ENCODE measurements around the gene GLRX3.
"Not testable (repeated sequence)": the region's sequence is repeated elsewhere in the genome, so short reads cannot be mapped to it uniquely, and the experiment has no call there.

GLRX3 gene

DNA sequence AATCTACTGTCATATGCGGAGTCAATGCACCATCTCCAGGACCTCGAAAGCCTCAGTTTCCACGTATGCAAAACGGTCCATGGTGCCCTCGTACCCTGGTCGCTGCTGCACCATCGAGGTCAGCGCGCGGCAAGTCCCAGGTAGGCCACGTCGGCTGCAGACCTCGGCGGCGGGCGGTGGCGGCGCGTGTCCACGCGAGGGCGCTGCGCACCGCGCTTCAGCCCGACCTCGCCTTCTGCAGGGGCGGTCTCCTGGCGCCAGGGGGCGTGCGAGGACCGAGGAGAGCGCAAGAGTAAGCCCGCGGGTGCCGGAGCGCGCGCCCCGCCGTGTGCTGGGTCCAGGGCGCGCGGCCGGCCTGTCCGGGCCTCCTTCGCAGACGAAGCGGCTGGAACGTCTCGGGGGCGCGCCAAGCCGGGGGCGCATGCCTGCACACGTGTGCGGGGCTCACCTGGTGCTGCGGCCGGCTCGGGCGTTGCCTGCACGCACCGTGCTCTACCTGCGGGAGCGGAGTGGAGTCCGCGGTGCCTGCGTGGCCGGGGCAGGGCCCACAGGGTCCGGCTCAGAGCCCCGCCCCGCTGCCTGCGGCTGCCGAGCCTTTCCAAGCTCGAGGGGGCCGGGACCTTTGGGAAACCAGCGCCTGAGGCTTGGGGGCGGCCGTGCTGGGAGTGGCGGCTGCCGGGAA lies 54.0 kb downstream of the GLRX3 start:
- peak; percentile 95 for DNase-seq

DNA sequence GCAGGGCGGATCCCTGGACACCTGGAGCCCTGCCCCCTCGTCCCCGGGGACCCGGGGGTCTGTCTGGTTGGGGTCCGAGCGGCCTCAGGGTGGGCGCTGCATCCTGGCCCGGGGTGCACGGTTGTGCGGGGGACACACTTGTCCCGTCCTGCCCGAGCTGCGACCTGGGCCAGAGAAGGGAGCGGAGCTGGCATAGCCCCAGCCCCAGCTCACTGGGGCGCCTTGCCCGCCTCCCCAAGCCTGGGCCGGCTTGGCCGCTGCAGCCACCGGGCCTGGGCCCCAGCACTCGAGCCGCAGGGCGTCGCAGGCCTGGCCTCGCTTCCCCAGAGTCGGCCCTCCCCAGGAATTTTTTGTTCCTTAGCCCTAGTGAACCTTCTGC lies 54.5 kb downstream of the GLRX3 start:
- no peak for DNase-seq

DNA sequence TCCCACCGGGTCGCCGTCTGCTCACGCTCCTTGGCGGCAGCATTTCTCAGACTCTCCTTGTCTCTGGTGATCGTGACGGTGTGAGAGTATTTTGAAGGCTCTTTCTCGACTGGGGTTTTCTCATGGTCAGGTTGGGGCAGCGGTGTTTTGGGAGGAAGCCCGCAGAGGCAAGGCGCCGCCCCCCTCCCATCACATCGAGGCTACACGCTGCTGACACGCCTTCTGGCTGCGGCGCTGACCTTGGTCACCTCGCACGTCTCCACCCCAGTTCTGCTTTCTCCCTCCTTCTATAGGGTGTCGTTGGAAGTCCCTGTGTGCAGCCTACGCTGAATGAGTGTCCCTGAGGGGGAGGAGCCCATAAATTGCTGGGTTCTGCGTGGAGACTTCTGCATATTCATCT lies 55.2 kb downstream of the GLRX3 start:
- DNase-seq: no peak

DNA sequence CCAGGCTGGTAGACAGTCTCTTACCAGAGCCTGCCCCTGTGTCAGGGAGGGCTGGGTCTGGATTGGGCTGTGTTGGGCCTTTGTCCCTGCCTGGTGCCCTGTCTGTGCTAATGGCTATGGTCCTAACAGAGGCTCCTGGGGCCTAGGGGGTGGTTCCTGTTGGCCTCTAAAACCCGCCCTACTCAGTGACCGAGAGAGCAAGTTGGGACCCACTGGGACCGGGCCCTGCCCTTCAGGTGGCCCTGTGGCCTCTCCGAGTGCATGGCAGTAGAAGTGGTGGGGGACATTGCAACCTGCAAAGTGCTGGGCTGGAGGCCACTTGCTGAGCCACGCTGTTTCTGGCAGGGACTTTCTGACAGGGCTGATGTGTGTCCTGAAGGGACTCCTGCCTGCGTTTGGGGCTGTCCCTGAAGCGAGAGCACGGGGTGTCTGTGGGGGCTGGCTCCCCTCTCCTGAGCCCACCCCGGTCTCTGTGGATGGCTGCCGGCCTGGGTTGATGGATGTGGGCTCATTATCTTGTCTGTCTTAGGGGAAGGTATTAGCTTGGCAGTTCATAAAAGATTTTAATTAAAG lies 56.2 kb downstream of the GLRX3 start:
- no peak for DNase-seq

DNA sequence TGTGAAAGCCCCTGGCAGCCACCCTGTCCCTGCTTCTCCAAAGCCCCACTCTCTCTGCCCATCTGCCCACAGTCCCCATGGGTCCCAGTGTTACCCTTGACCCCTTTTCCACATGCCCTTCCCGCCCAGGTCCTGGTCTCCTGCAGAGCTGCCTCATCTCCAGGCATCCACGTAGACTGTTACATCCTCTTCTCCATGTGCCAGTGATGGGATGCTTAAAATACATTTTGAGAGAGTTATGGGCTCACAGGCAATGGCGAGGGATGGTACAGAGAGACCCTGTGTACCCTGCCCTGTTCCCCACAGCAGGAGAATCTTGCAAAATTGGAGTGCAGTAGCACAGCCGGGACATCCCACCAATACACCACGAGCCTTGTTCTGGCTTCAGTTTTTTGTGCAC lies 56.8 kb downstream of the GLRX3 start:
- no peak for DNase-seq

DNA sequence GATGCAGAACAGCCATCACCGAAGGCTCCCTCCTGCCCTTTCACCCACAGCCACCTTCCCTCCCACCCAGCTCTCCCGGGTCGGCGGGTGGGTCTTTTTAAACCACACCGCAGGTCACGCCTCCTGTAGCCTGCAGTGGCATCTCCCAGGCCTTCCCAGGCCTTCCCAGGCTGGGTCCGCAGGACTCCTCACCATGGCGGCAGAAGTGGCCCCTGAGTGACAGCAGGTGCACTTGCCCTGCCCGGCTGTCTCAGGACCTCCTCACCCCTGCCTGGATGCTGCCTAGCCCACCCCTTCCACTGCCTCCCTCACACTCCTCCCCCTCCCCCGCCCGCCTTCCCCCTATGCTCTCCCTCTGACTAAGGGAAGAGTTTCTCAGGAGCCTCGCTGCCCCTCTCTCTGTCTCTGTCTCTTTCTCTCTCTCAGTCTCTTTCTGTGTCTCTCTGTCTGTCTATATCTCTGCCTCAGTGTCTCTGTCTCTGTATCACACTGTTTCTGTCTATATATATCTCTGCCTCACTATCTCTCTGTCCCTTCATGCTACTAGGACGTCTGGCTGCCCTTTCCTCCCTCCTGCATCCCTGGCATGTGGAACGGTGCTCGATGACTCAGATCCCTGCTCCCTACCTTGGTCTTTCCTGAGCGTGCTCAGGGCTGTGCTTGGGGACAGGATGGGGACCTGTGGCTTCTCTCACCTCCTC lies 57.5 kb downstream of the GLRX3 start:
- DNase-seq: no peak

DNA sequence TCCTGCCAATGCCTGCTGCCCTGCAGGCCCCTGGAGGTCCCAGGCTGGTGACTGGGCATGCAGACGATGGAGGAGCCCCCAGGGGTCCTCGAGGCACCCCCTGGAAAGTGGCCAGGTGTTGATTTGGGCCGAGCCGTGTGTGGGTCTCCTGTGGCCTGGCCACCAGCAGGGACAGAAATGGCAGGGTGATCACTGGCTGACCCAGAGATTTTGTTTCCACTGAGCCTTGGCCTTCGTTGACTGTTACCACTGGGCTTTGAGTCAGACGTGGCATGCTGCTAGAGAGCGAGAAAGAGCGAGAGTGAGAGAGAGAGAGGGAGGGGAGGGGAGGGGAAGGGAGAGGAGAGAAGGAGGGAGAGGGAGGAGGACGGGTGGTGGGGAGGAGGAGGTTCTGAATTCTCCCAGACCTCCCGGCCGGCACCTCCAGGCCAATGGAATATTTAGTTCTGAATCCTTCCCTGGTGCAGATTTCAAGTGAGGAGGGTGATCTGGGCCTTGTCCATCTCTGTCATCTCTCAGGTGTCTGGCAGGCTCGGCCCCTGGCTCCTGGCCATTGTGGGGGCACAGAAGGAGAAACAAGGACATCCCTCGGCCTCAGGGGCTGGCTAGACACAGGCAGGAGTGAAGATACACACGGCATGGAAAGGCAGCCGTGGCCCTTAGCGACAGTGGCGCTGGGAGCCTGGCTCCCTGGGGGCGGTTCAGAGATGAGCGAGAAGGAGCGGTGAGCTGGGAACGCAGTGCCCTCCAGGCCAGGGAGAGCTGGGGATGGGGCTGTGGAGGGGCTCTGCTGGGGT lies 58.2 kb downstream of the GLRX3 start:
- DNase-seq: no peak

DNA sequence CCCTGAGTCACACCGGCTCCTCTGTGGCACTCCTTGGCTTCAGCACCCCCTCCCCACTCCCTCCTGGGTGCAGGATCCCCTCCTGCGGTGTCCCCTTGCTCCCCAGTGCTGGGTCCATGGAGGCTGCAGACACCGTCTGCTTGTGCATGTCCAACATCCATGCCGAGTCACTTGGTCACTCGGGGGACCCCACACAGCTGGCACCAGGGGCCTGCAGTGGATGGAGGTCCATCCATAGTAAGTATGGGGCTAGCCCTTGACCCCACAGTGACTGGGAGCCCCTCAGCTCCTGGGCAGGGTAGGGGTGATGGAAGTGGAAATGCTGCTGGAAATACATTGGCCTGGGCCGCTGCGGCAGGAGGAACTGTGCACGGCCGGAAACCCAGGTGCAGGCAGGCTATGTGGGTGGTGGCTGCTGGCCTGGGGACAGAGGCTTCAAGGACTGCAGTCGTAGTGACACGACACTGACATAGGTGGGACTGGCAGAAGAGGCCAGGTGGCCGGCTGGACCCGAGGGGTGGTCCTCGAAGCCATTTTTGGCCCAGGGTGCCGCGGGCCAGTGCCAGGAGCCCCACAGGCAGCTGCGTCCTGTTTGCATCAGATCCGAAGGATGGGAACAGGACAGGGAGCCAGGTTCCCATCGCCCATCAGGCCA lies 58.9 kb downstream of the GLRX3 start:
- no peak for DNase-seq

DNA sequence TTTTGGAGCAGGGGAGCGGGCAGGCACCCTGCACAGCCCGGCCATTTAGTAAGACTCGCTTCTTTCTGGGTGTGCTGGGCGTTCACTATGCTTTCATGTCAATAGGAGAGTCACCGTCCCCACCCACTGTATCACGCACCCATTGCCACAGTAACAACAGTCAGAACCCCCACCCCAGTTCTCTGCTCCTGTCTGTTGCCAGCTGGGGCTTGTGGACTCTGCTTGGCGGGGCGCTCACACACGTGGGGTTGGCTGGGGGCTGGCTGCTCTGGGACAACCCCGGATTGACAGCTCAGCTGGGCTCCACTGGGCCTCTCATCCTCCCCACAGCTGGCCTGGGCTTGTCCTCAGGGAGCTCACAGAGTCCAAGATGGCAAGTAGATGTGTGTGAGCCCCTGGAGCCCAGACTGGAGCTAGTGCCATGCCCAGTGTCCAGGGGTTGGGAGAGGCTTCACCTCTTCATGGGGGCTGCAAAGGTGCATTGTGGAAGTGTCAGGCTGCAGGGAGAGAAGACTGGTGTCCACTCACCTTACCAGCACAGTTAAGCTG lies 59.6 kb downstream of the GLRX3 start:
- DNase-seq: no peak

DNA sequence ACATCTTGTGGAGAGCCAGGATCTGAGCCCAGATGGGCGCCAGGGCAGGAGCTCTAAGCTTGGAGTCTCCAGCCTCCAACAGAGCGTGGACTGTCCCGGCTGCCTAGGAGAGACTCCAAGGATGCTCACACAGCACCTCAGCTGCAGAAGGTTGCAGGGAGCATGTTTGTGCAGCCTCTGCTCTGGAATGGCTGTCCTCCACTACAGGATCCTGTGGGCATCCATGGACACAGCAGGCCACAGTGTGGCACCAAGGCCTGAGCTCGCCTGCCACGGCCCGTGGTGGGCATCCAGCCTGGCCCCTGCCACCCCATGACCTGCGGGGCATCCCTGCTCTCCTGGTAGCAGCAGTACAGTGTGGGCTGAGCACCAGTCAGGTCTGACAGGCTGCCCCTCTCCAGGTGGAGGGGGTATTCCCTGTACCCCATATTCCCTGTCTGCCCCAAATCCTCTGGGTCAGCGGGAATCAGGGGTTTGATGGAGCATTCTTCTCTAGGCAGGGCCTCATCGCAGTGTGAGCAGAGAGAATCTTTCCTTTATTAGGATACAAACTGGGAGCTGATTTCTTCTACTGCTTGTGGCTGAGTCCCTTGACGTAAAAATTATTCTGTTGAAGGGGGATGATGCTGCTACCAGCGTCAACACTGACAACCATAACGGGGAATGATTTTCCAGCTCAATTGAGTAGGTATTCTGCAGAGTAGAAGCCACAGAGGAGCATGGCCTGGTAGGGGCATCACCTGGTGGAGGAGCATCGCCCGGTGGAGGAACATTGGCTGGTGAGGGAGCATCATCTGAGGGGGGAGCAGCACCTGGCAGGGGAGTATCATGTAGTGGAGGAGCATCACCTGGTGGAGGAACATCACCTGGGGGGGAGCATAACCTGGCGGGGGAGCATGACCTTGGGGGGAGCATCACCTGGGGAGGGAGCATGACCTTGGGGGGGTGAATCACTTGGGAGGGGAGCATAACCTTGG lies 60.6 kb downstream of the GLRX3 start:
- DNase-seq: no peak

DNA sequence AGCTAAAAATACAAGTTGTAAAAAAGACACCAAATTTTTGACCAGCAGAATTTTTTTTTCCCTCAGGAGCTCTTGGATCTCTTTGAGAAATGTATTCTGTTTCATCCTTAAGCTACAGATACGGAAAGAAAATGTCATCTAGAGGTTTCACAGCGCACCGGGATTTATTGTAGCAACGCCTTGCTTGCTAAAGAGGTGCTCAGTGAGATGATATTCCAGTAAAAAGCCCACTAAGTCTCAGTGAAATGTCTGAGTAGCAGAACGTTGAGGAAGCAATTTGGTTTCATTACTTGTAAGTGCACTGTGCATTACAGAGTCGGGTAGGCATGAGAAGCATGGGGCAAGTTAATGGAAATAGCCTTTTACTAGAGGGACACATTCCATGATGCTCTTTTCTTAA lies 62.5 kb downstream of the GLRX3 start:
- DNase-seq: no peak

DNA sequence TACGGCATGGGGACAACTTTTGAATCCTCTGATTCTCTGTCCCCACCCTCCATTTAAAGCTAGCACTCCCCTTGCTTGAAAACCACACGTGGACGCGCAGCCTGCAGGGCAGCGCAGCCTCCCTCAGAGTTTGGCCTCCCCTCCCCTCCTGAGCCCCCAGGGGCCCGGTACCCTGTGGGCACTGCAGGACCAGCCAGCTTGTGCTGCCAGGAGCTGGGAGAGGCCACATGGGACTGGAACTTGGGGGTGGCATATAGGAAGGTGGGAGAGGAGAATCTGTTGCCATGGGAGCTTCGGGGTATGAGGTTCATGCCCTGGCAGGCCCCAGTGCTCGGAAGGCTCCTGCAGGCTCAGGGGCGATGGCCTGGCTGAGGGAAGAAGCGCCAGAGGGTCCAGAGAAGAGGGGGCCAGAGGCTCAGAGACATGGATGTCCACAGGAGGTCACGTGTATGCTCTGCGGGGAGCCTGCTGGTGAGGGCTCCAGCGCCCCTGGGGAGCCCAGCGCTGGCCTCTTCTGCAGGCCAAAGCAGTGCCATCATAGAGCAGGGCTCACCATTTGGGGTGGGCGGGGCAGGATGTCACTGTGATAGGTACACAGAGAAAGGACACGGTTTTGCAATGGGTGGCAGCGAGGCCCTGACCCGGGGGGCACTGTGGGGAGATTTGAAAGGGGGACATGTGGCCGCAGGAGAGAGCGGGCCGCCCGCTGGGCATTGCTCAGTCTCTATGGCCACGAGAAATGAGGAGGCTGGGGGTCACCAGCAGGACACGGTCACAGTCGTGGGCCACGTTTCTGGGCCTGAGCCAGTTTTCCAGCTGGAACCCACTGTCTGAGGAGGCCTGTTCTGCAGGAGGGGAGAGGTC lies 64.2 kb downstream of the GLRX3 start:
- DNase-seq: no peak

DNA sequence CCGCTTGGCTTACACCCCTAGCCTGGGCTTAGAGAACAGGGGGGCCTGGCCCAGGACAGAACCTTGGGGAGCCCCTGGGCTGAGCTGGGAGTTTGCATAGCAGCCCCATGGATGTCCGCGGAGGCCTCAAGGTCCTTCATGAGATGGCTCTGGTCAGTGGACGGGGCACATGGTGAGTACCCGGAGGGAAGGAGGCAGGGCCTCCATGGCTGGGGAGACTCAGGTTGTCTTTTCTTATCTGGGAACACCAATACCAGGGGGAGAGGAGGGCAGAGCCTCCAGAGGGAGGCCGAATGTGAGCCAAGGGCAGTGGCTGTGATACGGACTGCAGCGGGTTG lies 64.8 kb downstream of the GLRX3 start:
- no peak for DNase-seq

DNA sequence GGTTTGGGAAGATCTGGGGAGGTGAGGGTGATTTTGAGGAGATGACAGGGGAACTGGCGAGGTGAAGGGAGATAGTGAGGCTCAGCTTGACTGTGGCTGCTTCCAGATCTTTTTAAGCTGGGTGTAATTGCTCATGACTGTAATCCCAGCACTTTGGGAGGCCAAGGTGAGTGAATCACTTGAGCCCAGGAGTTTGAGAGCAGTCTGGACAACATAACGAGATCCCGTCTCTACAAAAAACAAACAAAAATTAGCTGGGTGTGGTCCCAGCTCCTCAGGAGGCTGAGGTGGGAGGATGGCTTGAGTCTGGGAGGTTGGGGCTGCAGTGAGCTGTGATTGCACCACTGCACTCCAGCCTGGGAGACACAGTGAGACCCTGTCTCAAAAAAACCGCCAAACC lies 66.0 kb downstream of the GLRX3 start:
- not testable (repeated sequence) for DNase-seq

DNA sequence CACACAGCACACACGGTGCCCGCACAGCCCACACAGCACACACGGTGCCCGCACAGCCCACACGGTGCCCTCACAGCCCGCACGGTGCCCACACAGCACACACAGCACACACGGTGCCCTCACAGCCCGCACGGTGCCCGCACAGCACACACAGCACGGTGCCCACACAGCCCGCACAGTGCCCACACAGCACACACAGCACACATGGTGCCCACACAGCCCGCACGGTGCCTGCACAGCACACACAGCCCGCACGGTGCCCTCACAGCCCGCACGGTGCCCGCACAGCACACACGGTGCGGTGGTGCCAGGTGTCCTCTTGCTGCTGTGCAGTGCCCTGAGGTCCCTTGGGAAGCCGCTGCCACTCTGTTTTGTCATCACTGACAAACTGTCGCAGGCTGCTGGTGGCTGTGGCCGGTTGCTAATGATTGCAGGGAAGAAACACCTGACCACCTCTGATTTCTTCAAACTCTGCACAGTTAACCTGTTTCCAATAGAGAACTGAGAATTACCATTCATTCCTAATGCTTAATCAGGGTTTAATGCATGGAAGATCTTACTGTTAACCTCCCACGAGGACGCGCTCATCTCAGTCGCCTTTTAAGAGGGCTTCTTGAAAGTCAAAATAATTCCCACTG lies 66.9 kb downstream of the GLRX3 start:
- DNase-seq: no peak

DNA sequence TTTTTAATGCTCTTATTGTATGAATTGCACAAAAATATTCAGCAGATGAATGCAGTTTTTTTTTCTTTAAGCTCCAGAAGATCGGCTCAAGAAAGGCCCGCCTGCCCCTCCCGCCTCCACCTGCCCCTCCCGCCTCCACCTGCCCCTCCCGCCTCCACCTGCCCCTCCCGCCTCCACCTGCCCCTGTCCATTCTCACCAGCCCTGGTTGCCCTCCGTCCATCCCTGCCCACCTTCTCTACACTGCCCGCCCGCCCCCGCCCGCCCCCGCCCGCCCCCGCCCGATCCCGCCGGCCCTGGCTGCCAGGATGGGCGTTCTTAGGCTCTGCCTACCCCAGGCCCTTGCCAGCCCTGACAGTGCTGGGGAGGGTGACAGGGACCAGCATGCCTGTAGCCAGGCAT lies 67.4 kb downstream of the GLRX3 start:
- DNase-seq: no peak

DNA sequence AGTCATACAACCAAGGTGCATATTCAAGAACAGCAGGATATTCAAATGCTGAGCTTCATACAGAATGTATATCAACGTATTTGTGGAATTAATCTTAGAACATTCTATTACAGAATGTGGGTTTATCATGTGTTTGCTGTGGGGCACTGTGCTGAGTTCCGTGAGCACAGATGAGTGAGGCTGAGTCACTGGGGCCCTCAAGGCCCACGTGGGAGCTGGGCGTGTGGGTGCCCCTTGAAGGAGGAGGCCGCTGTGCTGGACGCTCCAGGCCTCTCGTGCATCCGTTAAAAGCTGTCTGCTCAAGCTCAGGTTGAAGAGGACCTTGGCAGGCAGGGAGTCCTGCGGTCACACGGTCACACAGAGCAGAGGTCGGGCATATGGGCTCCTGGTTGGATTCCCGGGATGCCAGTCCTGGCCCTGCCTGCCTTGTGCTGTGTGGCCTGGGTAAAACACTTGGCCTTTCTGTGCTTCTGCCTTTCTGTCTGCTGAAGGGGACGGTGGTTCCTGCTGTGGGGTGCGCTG lies 70.1 kb downstream of the GLRX3 start:
- no peak for DNase-seq

DNA sequence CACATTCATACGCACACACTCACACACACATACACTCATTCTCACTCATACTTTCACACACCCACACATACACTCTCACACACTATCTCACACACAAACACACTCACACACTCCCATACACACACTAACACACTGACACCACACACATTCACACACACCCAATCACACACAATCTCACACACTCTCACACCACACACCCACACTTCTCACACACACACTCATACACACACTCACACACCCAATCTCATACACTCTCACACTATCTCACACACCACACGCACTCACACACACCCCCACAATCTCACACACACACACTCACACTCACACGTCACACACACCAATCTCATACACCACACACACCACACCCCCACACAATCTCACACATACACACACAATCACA lies 71.0 kb downstream of the GLRX3 start:
- no peak for DNase-seq

DNA sequence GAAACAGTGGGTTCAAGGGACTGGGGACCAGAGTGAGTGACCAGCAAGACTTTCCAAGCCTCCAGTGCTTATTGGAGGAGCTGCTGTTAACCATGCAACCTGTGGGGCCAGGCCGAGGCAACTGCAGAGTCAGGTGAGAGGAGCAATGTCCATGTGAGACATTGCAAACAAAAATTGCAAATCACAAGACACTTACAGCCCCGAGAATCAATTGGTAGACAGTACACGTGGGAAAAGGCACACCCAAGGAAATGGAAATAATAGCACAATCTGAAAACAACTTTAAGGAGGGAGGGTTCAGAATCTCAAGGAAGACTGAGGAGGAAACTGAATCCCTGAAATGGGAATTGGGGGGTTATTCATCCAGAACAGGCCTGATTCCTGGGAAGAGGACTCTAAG lies 72.6 kb downstream of the GLRX3 start:
- DNase-seq: no peak

DNA sequence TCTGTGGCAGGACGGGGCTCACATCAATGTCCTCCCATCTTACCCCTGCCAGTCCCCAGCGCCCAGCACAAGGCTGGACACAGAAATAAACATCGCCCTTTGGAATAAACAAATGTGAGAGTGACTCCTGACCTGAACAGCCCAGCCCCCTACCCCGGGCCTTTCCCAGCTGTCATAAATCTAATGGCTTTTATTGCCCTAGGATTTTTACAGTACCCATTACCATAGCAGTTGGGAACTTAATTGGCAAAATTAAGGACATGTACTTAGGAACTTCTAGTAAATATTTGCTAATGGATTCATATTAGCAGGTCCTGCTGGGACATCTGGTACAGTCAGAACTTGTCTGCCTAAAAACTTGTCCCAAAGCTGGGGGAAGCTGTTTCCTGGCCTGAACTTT lies 76.6 kb downstream of the GLRX3 start:
- DNase-seq: no peak

Data from stimulated activated CD8-positive, alpha-beta memory T cell treated with anti-CD3 and anti-CD28 coated beads, Interleukin-4, amount 100 ng/mL, for 48 hours (primary cell).